ENCODE measurements around the gene TMEM178B.

DNA sequence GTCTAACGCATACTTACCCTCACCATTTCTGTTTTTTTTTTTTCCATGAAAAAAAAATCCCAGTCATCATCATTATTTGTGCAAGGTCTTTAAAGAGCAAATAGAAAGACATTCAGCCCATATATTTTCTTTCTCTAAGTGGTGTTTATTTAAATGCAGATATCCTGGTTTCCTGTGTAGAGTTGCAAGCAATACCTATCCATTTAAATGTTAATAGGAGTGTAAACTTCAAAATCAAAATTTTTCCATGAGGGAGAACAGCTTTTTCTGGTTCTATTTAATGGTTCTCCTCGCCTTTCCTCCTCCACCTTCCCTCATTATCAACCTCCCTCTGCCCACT lies 357.2 kb downstream of the TMEM178B start:
- TF ChIP-seq, protein P1, sequence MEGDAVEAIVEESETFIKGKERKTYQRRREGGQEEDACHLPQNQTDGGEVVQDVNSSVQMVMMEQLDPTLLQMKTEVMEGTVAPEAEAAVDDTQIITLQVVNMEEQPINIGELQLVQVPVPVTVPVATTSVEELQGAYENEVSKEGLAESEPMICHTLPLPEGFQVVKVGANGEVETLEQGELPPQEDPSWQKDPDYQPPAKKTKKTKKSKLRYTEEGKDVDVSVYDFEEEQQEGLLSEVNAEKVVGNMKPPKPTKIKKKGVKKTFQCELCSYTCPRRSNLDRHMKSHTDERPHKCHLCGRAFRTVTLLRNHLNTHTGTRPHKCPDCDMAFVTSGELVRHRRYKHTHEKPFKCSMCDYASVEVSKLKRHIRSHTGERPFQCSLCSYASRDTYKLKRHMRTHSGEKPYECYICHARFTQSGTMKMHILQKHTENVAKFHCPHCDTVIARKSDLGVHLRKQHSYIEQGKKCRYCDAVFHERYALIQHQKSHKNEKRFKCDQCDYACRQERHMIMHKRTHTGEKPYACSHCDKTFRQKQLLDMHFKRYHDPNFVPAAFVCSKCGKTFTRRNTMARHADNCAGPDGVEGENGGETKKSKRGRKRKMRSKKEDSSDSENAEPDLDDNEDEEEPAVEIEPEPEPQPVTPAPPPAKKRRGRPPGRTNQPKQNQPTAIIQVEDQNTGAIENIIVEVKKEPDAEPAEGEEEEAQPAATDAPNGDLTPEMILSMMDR (IDR thresholded peaks at IDR 0.05; ENCODE audit: low read depth, low read length, poor library complexity, severe bottlenecking), result no peak
- no peak for TF ChIP-seq EZH2phosphoT487 (IDR thresholded peaks at IDR 0.05; ENCODE audit: borderline replicate concordance, low read length)

All from DOHH2 (cell line).